Rectal smooth muscle tissue (tissue), 1 donor: ENCODE results near the gene RAP1GAP2.

Experiments used
- H3K27ac ChIP-seq: one replicate; pipeline ENCODE4 v1.7.0; 2013; ENCODE audit warnings: low read depth, low read length, inconsistent platforms
- H3K27me3 ChIP-seq: one replicate; pipeline ENCODE4 v1.7.0; 2013; ENCODE audit warnings: low read length; ENCODE audit not compliant: control insufficient read depth, insufficient read depth
- H3K36me3 ChIP-seq: one replicate; pipeline ENCODE4 v1.7.0; 2013; ENCODE audit warnings: low read length; ENCODE audit not compliant: control insufficient read depth, insufficient read depth
- H3K4me1 ChIP-seq: one replicate; pipeline ENCODE4 v1.7.0; 2013; ENCODE audit warnings: low read length; ENCODE audit not compliant: control insufficient read depth, insufficient read depth
- H3K4me3 ChIP-seq: one replicate; pipeline ENCODE4 v1.7.0; 2013; ENCODE audit warnings: low read length
- H3K9ac ChIP-seq: one replicate; pipeline ENCODE4 v1.7.0; 2013; ENCODE audit warnings: low read length

The RAP1GAP2 gene

DNA sequence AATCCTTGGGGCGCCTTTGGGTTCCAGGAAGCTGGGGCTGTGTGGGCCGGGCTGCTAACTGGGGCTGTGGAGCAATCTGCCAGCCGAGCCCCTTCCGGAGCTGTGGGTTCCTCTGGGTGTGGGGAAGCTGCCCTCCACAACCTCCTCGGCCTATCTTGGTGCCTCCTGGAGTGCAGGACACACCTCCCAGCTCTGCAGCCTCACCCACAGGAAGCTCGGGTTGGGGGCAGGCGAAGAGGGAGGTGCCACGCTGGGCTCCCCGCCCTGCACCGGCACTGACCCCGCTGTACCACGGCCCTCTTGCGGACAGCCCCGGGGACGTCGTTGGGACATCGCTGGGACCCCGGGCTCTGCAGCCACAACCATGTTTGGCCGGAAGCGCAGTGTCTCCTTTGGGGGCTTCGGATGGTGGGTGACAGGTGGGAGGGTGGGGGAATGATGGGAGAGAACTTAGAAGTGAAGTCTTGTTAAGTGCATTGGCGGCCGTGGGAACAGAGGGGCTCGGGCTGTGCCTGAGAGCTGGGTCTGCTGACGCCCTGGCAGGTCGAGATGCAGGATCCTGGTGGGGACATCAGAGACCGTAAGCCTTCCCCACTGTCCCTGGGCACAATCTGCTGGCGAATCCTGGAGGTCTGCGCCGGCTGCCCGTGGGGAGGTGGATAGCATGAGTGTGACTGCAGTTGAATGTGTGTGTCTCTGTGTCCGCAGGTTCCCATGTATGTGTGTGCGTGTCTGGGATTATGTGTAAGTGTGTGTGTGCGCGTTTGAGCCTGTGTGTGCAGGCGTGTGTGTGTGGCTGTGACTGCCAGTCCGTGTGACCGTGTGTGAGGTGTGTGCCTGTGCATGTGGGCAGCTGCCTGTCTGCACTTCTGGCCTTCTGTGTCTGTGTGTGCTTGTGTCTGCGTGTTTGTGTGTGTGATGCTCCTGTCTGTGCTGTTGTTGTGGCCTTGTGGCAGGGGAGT, at the start of gene RAP1GAP2:
RAP1GAP2 (plus strand) TSS at position 275 of the 962 bp plus-strand sequence; CDS start at position 365, 90 bp downstream.
- H3K27ac ChIP-seq = no peak within 1 kb of the TSS
- H3K27me3 ChIP-seq = peaks cover 4% of the 10 kb centered on the region
- H3K36me3 ChIP-seq = no peaks in the 10 kb centered on the region
- H3K4me1 ChIP-seq = no peaks in the 10 kb centered on the region
- H3K4me3 ChIP-seq = peak within 1 kb of the TSS; percentile 50
- no peak within 1 kb of the TSS for H3K9ac ChIP-seq

DNA sequence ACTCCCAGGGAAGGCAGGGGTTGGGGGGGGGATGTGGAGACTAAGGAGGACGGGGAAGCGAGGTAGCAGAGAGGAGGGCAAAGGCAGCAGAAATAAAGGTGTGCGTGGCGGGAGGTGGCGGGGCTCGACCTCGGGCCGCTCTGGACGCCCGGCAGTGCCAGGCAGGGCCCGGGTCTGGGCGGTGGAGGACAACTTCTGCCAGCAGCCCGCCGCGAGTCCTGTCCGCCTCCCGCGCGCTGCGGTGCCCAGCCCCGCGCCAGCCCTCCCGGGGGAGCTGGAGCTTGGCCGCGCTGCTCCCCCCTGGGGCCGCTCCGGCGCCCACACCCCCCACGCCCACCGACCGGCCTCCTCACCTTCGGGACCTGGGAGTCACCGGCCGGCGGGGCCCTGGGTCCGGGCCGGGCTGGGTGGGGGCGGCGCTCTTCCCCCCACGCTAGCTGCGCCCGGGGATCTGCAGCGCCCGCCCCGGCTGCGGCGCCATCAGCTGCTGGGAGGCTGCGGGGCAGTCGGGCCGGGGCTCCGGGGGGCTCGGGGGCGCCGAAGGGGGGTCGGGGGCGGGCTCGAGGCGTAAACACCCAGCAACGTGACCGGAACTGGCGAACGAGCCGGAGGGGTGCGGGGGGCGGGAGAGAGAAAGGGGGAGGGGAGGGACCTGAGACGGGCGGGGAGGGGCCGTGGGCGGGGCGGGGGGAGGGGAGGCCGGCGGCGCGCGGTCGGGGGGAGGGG, 47.0 kb upstream of the RAP1GAP2 start, which contains the start of gene CCDC92B:
CCDC92B (minus strand) TSS at position 595 of the 726 bp plus-strand sequence. CDS start 14,507 bp downstream, outside the sequence.
- H3K9ac ChIP-seq = no peak within 1 kb of the TSS
- no peaks in the 10 kb centered on the region for H3K4me1 ChIP-seq
- H3K27ac ChIP-seq = no peak within 1 kb of the TSS
- no peaks in the 10 kb centered on the region for H3K27me3 ChIP-seq
- H3K4me3 ChIP-seq = no peak within 1 kb of the TSS
- no peaks in the 10 kb centered on the region for H3K36me3 ChIP-seq

DNA sequence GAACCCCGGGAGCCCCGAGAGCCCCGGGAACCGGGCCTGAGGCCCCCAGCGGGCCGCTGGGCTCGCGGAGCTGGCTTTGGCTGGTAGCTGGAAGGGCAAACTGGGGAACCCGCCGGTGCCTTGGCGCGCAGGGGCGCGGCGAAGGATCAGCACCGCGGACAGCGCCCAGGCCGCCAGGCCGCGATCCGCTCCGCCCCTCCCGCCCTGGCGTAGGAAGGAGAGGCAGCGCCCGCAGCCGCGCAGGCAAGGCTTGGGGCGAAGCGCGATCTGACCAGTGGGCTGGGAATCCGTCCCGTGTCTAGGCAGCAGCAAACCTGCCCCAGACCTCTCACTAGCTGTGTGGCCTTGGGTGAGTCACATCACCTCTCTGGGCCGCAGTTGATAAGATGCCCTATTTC, 46.5 kb upstream of the RAP1GAP2 start:
- no peaks in the 10 kb centered on the region for H3K4me1 ChIP-seq
- no peaks in the 10 kb centered on the region for H3K36me3 ChIP-seq
- H3K9ac ChIP-seq = no peak overlapping the region
- H3K27ac ChIP-seq = no peak overlapping the region
- H3K4me3 ChIP-seq = no peak overlapping the region
- H3K27me3 ChIP-seq = no peaks in the 10 kb centered on the region

DNA sequence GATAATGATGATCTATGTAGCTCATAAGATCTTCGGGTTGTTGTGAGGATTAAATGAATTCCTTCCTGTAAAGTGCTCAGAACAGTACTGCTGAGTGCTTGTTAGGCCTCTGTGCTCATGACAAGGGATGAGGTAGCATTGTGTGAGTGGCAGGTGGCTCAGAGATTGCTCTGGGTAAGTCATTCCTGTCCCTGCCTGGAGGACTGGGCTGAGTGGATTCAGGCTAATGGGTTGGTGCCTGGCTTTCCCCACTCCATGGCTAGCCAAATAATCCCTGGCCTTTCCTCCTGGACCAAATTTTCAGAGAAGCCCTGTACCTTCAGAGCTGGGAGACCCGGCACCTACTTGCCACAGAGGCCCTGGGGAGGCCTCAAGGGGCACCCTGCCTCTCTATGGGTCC, 45.5 kb upstream of the RAP1GAP2 start:
- Histone ChIP-seq H3K36me3 (no peaks in the 10 kb centered on the region), H3K27ac (no peak overlapping the region), H3K9ac (no peak overlapping the region), H3K4me1 (no peaks in the 10 kb centered on the region), H3K4me3 (no peak overlapping the region), H3K27me3 (no peaks in the 10 kb centered on the region)

DNA sequence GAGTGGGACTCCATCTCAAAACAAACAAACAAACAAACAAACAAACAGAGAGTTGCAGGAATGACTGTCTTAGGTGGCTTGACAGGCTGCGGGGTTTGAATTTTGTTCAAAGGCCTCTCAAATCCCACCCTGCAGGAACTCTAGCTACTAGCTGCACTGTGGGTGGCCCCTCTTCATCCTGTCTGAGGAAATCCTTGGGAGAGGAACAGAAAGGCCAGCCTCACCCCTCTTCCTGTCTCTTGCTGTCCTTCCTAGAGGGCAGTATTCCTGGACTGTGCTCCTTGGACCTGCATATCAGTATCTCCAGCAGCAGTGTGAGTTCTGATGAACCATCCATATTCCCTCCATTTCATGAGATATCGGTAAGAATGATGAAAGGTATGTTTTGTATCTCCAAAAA, 44.7 kb upstream of the RAP1GAP2 start:
- H3K27me3 ChIP-seq = peaks cover 4% of the 10 kb centered on the region
- H3K4me3 ChIP-seq = no peak overlapping the region
- H3K9ac ChIP-seq = no peak overlapping the region
- H3K27ac ChIP-seq = no peak overlapping the region
- H3K4me1 ChIP-seq = no peaks in the 10 kb centered on the region
- no peaks in the 10 kb centered on the region for H3K36me3 ChIP-seq

DNA sequence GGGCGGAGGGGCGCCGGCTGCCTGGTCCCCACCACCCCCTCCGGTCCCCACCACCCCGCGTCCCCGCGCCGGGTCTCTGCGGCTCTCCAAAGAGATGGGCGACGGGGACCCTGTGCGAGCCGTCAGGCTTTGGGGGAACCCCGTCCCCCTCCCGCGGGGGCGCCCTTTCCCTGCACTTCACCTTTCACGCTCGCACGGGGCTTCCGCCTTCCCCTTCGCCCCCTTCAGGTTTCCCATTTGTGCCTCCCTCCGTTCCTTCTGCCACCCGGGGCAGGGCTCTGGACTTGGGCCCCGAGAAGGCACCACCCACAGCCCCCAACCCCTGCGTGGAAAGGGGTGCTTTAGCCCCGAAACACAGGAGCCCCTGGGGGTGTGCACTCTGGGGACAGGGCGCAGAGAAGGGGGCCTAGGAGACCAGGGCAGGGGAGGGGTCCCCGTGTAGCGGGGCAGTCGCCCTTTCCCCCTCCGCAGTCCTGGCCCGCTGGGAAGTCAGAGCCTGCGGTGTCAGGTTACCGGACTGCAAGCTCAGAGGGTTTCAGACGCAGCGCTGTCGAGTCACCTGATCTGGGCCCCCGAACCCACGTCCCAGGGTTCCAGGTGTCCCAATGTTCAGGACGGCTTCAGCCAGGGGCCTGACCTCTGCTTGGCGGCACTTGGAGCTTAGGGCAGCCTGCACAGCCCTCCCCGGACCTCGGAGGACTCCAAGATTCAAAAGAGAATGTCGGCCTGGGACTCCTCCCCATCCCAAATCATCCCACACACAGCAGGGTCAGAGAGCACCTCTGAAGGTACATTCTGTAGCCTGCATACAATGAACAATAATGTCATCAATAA, 40.1 kb upstream of the RAP1GAP2 start:
- Histone ChIP-seq H3K4me1 (no peaks in the 10 kb centered on the region), H3K27me3 (peaks cover 6% of the 10 kb centered on the region), H3K9ac (no peak overlapping the region), H3K4me3 (peak overlapping the region; percentile 41), H3K36me3 (no peaks in the 10 kb centered on the region), H3K27ac (no peak overlapping the region)

DNA sequence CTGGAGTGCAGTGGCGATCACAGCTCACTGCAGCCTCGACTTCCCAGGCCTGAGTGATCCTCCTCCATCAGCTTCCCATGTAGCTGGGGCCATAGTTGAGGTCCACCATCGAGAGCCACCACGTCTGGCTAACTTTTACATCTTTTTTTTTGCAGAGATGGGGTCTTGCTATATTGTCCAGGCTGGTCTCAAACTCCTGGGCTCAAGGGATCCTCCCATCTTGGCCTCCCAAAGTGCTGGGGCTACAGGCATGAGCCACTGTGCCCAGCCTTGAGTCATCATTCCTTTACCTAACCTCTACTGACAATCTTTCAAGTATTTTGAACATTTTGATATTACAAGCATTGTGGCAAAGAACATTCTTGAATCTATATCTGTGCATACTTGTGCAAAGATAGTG, 37.4 kb upstream of the RAP1GAP2 start:
- Histone ChIP-seq H3K27ac (no peak overlapping the region), H3K4me3 (no peak overlapping the region), H3K36me3 (no peaks in the 10 kb centered on the region), H3K27me3 (peaks cover 6% of the 10 kb centered on the region), H3K9ac (no peak overlapping the region), H3K4me1 (no peaks in the 10 kb centered on the region)

DNA sequence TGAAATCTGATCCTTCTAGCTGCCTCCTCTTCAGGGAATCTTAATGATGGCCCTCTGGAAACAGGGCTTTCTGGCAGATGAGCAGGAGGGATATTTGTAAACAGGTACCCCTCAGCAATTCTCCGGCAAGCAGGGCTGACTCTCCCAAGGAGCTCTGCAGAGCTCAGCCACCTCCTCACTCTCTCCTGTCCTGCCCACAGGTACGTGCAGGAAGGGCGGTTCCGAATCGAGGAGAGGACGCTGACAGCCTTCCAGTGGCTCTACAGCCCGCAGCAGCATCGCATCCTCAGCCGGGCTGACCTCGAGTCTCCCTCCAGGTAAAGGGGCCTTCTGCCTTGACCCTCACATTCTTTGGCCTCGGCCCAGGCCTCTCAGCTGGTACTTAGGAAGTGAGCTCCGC, 26.1 kb upstream of the RAP1GAP2 start:
- H3K27ac ChIP-seq = no peak overlapping the region
- H3K4me3 ChIP-seq = no peak overlapping the region
- no peaks in the 10 kb centered on the region for H3K36me3 ChIP-seq
- H3K27me3 ChIP-seq = no peaks in the 10 kb centered on the region
- no peaks in the 10 kb centered on the region for H3K4me1 ChIP-seq
- no peak overlapping the region for H3K9ac ChIP-seq

DNA sequence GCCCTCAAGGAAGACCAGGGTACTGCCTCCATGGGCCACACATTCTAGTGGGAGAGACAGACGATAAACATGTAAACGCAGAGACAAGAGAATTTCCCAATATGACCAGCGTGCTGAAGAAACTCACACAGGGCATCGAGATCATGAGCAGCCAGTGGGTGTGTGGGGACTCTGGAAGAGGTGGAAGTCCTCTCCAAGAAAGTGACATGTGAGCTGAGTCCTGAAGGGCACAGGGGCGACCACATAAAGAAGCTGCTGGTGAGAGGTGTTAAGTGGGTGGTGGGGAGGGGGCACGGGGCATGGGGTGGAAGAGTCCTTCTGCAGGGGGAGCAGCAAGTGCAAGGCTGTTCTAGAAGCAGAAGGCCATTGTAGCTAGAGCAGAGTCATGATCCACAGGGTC, 21.0 kb upstream of the RAP1GAP2 start:
- Histone ChIP-seq H3K4me1 (no peaks in the 10 kb centered on the region), H3K4me3 (no peak overlapping the region), H3K36me3 (no peaks in the 10 kb centered on the region), H3K9ac (no peak overlapping the region), H3K27ac (no peak overlapping the region), H3K27me3 (peaks cover 11% of the 10 kb centered on the region)

DNA sequence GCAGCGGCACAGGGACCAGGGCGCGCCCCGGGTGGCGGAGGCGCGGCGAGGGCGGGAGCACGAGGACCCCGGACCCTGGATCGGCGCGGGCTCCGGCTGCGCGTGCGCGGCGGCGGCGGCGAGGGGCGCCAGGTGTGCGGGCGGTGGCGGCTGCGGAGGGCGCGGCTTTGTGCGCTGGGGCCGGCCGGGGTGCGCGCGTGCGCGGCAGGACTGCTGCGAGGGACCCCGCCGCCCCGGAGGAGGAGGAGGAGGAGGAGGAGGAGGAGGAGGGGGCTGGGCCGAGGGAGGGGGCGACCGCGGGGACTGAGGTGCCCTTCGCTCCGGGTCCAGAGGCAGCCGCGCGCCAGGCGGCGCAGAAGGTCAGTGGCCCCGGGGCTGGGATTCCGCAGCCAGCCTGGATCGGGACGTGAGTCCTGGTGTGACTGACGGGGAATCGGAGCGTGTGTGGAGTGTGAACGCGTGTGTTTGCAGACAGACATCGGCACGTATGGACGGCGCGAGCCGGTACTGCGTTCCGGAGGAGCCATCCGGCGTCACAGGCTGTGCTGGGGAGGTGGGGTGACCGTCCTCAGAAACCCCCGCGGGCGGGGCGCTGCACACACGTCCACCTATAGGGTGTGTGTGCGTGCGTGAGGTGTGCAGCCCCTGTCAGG, 19.5 kb upstream of the RAP1GAP2 start:
- peak overlapping the region; percentile 47 for H3K4me3 ChIP-seq
- no peaks in the 10 kb centered on the region for H3K4me1 ChIP-seq
- H3K36me3 ChIP-seq = no peaks in the 10 kb centered on the region
- no peak overlapping the region for H3K9ac ChIP-seq
- no peak overlapping the region for H3K27ac ChIP-seq
- peaks cover 11% of the 10 kb centered on the region for H3K27me3 ChIP-seq

DNA sequence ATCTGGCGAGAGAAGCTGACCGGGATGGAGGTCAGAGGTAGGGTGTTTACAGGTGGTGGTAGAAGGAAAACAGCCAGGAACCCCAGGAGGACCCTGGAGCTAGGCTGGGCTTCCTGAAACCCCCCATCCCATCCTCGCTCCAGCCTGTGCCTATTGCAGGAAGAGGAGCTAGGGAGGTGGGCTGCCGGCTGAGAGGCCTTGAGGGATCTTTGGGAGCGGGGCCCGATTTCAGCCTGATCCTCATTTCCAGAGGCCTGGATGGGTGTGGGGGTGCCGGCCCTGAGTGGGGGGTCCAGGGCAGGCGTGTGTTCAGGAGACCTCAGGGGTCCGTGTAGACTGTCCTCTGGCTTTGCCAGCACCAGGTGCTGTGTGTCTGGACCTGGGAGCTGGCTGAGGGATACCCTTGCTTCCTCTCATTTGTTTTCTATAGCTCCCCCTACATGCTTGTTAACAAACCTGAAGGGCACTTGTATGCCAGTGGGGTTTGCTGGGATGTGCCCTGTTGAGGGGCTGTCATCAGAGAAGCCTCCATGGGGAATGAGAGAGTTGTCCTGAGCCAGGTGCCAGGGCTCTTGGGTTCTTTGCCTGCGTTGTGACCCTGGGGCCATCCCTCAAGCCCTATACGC, 18.9 kb upstream of the RAP1GAP2 start:
- Histone ChIP-seq H3K9ac (no peak overlapping the region), H3K4me1 (no peaks in the 10 kb centered on the region), H3K27me3 (peaks cover 11% of the 10 kb centered on the region), H3K36me3 (no peaks in the 10 kb centered on the region), H3K4me3 (peak overlapping the region; percentile 47), H3K27ac (no peak overlapping the region)
